WTC11 (cell line): ENCODE data around the gene DUSP1. TPM values are rescaled to one million over a fixed set of nuclear protein-coding genes. Genes with fewer than 3 reads are reported as not detected.

Source experiments
- ATAC-seq: fragments of 200-7000 bp; cut with Tn5 transposase; 2 replicates; pipeline ENCODE4 v1.10.0; 2021; ENCODE audit warnings: mild to moderate bottlenecking, moderate library complexity
- CTCF ChIA-PET: fragments of 300-600 bp; sonication (Branson Sonifier 250); formaldehyde crosslinking; loops from one replicate; lab custom pipeline; 2021; ENCODE audit warnings: antibody characterized with exemption; lab: Charles Lee
- POLR2A ChIA-PET: fragments of 350-600 bp; sonication (Branson Sonifier 250); formaldehyde crosslinking; loops from one replicate; lab custom pipeline; 2021; ENCODE audit warnings: antibody characterized with exemption; lab: Charles Lee
- DNase-seq: peaks from one replicate; pipeline ENCODE4 v3.0.0; 2021; ENCODE audit warnings: low spot score
- H3K27ac Mint-ChIP-seq: 2 replicates; pipeline ENCODE4 v1.8.0; 2021; ENCODE audit warnings: mixed read lengths
- H3K27me3 Mint-ChIP-seq: 2 replicates; pipeline ENCODE4 v1.8.0; 2021; ENCODE audit warnings: low read depth, mild to moderate bottlenecking, moderate library complexity, mixed read lengths
- H3K36me3 Mint-ChIP-seq: 2 replicates; pipeline ENCODE4 v1.8.0; 2021; ENCODE audit warnings: mixed read lengths
- H3K4me1 Mint-ChIP-seq: 2 replicates; pipeline ENCODE4 v1.8.0; 2022; ENCODE audit warnings: mixed read lengths
- H3K4me3 Mint-ChIP-seq: 2 replicates; pipeline ENCODE4 v1.8.0; 2021; ENCODE audit warnings: mild to moderate bottlenecking, moderate library complexity, mixed read lengths
- H3K9me3 Mint-ChIP-seq: 2 replicates; pipeline ENCODE4 v1.8.0; 2021; ENCODE audit warnings: mixed read lengths
- ATF6 ChIP-seq: sonication (generic); formaldehyde crosslinking; IDR thresholded peaks from 2 replicates; pipeline ENCODE4 v1.8.1; 2023; ENCODE audit warnings: mild to moderate bottlenecking, missing genetic modification reagents
- CDX4 ChIP-seq: fragments of 250-450 bp; sonication (Bioruptor Pico); IDR thresholded peaks from 2 replicates; pipeline ENCODE4 v1.9.0; 2021; ENCODE audit warnings: moderate library complexity, mild to moderate bottlenecking, inconsistent platforms, borderline replicate concordance
- CREB1 ChIP-seq: sonication (generic); formaldehyde crosslinking; IDR thresholded peaks from 2 replicates; pipeline ENCODE4 v1.8.0; 2023; ENCODE audit warnings: mild to moderate bottlenecking, missing genetic modification reagents
- CREM ChIP-seq: sonication (generic); formaldehyde crosslinking; IDR thresholded peaks from 2 replicates; pipeline ENCODE4 v1.8.1; 2022; ENCODE audit warnings: mild to moderate bottlenecking, missing genetic modification reagents, moderate library complexity
- E2F5 ChIP-seq: sonication (generic); formaldehyde crosslinking; IDR thresholded peaks from 2 replicates; pipeline ENCODE4 v1.8.1; 2022; ENCODE audit warnings: mild to moderate bottlenecking, moderate library complexity, missing genetic modification reagents
- GRHL2 ChIP-seq: fragments of 250-450 bp; sonication (Bioruptor Pico); IDR thresholded peaks from 2 replicates; pipeline ENCODE4 v1.8.0; 2022; ENCODE audit warnings: mild to moderate bottlenecking, moderate library complexity; ENCODE audit not compliant: insufficient replicate concordance, severe bottlenecking
- HMGA2 ChIP-seq: fragments of 250-450 bp; sonication (Bioruptor Pico); IDR thresholded peaks from 2 replicates; pipeline ENCODE4 v1.4.0; 2021; ENCODE audit warnings: mild to moderate bottlenecking, moderate library complexity
- JAZF1 ChIP-seq: fragments of 250-450 bp; sonication (Bioruptor Pico); IDR thresholded peaks from 2 replicates; pipeline ENCODE4 v1.9.0; 2021; ENCODE audit warnings: moderate library complexity, mild to moderate bottlenecking, inconsistent platforms
- MAX ChIP-seq: sonication (generic); formaldehyde crosslinking; IDR thresholded peaks from 2 replicates; pipeline ENCODE4 v1.8.0; 2022; ENCODE audit warnings: mild to moderate bottlenecking, missing genetic modification reagents
- NFATC4 ChIP-seq: fragments of 250-450 bp; sonication (Bioruptor Pico); IDR thresholded peaks from 2 replicates; pipeline ENCODE4 v1.9.0; 2021; ENCODE audit warnings: mild to moderate bottlenecking
- NR1H2 ChIP-seq: sonication (generic); formaldehyde crosslinking; IDR thresholded peaks from 2 replicates; pipeline ENCODE4 v1.9.0; 2021; ENCODE audit warnings: mild to moderate bottlenecking, moderate library complexity, missing genetic modification reagents
- OVOL2 ChIP-seq: fragments of 250-450 bp; sonication (Bioruptor Pico); IDR thresholded peaks from 2 replicates; pipeline ENCODE4 v1.9.0; 2021; ENCODE audit warnings: mild to moderate bottlenecking, borderline replicate concordance
- SOX15 ChIP-seq: fragments of 250-450 bp; sonication (Bioruptor Pico); IDR thresholded peaks from 2 replicates; pipeline ENCODE4 v1.9.0; 2021; ENCODE audit warnings: mild to moderate bottlenecking
- ZNF121 ChIP-seq: sonication (generic); formaldehyde crosslinking; IDR thresholded peaks from 2 replicates; pipeline ENCODE4 v1.8.0; 2023; ENCODE audit warnings: missing genetic modification reagents
- total RNA-seq: library from RNA; stranded (reverse); gene quantifications from 3 replicates; pipeline ENCODE4 v1.2.3, GENCODE V29; 2021
- TF ChIP-seq, protein P1 (sequence below): sonication (generic); formaldehyde crosslinking; IDR thresholded peaks from 2 replicates; pipeline ENCODE4 v1.8.0; 2022; ENCODE audit warnings: mild to moderate bottlenecking, missing genetic modification reagents
- TF ChIP-seq, protein P2 (sequence below): sonication (generic); formaldehyde crosslinking; IDR thresholded peaks from 2 replicates; pipeline ENCODE4 v1.8.1; 2023; ENCODE audit warnings: mild to moderate bottlenecking, moderate library complexity, missing genetic modification reagents
- TF ChIP-seq, protein P3 (sequence below): sonication (generic); formaldehyde crosslinking; IDR thresholded peaks from 2 replicates; pipeline ENCODE4 v1.8.0; 2023; ENCODE audit warnings: mild to moderate bottlenecking, missing genetic modification reagents
- TF ChIP-seq, protein P4 (sequence below): sonication (generic); formaldehyde crosslinking; IDR thresholded peaks from 2 replicates; pipeline ENCODE4 v1.8.1; 2022; ENCODE audit warnings: low read depth, mild to moderate bottlenecking, moderate library complexity, missing genetic modification reagents, borderline replicate concordance
- TF ChIP-seq, protein P5 (sequence below): sonication (generic); formaldehyde crosslinking; IDR thresholded peaks from 2 replicates; pipeline ENCODE4 v1.8.1; 2023; ENCODE audit warnings: mild to moderate bottlenecking, missing genetic modification reagents, moderate library complexity
- TF ChIP-seq, protein P6 (sequence below): sonication (generic); formaldehyde crosslinking; IDR thresholded peaks from 2 replicates; pipeline ENCODE4 v1.8.1; 2022; ENCODE audit warnings: low read depth, missing genetic modification reagents, borderline replicate concordance

Gene DUSP1
- total RNA-seq, 1 experiment from 2014 or later = 9.5 TPM

DNA sequence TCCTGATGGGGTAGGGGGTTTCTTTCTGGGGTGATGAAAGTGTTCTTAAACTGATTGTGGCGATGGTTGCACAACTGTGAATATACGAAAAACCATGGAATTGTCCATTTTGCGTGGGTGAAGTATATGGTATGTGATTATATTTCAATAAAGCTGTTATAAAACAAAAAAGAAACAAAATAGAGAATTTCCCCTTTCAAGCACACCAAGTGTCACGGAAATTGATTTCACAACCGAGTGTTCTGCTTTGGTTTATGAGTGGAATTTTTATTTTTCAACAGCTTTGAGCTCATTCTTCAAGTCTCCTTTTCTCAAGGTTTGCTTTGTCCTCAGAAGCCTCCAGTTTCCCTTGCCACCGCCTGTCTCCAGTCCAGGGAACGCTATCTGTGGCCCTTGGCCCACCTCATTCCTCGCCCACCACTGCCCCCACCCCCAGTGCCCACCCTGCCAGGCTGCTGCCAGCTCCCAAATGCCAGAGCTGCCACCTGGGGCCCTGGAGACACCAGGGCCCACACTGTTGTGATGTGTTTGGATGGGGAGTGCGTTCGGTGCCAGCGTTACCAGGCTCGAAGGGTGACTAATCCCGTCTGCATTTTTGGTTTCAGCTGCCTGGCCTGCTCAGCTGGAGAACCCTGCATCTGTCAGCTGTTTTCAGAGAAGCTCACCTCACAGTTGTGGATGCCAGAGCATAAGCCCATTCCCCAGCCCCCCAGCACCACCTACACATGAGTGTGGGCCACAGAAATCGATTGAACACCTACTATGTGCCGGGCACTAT, 30.4 kb downstream of the DUSP1 start:
- DNase-seq = no peak
- Mint-ChIP-seq H3K27me3 (peaks cover 19% of the 10 kb centered on the region), H3K4me3 (no peak overlapping the region), H3K4me1 (no peaks in the 10 kb centered on the region), H3K9me3 (peaks cover 5% of the 10 kb centered on the region), H3K36me3 (no peaks in the 10 kb centered on the region), H3K27ac (no peak overlapping the region)
- ATAC-seq = no peak
- TF ChIP-seq, protein P1, sequence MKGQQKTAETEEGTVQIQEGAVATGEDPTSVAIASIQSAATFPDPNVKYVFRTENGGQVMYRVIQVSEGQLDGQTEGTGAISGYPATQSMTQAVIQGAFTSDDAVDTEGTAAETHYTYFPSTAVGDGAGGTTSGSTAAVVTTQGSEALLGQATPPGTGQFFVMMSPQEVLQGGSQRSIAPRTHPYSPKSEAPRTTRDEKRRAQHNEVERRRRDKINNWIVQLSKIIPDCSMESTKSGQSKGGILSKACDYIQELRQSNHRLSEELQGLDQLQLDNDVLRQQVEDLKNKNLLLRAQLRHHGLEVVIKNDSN (CRISPR knock-in tag) = no peak
- no peak for TF ChIP-seq MAX (CRISPR knock-in tag)
- TF ChIP-seq NR1H2 = no peak
- no peak for TF ChIP-seq JAZF1 (CRISPR knock-in tag)
- TF ChIP-seq, protein P2, sequence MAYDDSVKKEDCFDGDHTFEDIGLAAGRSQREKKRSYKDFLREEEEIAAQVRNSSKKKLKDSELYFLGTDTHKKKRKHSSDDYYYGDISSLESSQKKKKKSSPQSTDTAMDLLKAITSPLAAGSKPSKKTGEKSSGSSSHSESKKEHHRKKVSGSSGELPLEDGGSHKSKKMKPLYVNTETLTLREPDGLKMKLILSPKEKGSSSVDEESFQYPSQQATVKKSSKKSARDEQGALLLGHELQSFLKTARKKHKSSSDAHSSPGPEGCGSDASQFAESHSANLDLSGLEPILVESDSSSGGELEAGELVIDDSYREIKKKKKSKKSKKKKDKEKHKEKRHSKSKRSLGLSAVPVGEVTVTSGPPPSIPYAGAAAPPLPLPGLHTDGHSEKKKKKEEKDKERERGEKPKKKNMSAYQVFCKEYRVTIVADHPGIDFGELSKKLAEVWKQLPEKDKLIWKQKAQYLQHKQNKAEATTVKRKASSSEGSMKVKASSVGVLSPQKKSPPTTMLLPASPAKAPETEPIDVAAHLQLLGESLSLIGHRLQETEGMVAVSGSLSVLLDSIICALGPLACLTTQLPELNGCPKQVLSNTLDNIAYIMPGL (CRISPR knock-in tag) = no peak
- no peak for TF ChIP-seq ZNF121 (CRISPR knock-in tag)
- no peak for TF ChIP-seq CREM (CRISPR knock-in tag)
- TF ChIP-seq CREB1 (CRISPR knock-in tag) = no peak
- TF ChIP-seq, protein P3, sequence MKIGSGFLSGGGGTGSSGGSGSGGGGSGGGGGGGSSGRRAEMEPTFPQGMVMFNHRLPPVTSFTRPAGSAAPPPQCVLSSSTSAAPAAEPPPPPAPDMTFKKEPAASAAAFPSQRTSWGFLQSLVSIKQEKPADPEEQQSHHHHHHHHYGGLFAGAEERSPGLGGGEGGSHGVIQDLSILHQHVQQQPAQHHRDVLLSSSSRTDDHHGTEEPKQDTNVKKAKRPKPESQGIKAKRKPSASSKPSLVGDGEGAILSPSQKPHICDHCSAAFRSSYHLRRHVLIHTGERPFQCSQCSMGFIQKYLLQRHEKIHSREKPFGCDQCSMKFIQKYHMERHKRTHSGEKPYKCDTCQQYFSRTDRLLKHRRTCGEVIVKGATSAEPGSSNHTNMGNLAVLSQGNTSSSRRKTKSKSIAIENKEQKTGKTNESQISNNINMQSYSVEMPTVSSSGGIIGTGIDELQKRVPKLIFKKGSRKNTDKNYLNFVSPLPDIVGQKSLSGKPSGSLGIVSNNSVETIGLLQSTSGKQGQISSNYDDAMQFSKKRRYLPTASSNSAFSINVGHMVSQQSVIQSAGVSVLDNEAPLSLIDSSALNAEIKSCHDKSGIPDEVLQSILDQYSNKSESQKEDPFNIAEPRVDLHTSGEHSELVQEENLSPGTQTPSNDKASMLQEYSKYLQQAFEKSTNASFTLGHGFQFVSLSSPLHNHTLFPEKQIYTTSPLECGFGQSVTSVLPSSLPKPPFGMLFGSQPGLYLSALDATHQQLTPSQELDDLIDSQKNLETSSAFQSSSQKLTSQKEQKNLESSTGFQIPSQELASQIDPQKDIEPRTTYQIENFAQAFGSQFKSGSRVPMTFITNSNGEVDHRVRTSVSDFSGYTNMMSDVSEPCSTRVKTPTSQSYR (CRISPR knock-in tag) = no peak
- TF ChIP-seq NFATC4 = no peak
- no peak for TF ChIP-seq OVOL2
- no peak for TF ChIP-seq ATF6 (CRISPR knock-in tag)
- TF ChIP-seq, protein P4, sequence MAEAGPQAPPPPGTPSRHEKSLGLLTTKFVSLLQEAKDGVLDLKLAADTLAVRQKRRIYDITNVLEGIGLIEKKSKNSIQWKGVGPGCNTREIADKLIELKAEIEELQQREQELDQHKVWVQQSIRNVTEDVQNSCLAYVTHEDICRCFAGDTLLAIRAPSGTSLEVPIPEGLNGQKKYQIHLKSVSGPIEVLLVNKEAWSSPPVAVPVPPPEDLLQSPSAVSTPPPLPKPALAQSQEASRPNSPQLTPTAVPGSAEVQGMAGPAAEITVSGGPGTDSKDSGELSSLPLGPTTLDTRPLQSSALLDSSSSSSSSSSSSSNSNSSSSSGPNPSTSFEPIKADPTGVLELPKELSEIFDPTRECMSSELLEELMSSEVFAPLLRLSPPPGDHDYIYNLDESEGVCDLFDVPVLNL (CRISPR knock-in tag) = no peak
- TF ChIP-seq, protein P5, sequence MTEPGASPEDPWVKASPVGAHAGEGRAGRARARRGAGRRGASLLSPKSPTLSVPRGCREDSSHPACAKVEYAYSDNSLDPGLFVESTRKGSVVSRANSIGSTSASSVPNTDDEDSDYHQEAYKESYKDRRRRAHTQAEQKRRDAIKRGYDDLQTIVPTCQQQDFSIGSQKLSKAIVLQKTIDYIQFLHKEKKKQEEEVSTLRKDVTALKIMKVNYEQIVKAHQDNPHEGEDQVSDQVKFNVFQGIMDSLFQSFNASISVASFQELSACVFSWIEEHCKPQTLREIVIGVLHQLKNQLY (CRISPR knock-in tag) = no peak
- CTCF ChIA-PET = interaction anchor here (2.1 kb wide), 1 partner anchor 32 kb away, joined by 8 read pairs; no protein-coding TSS in a partner anchor
- POLR2A ChIA-PET = no interaction called here

GRCh38 chr5:172739375-172739774, 31.6 kb downstream of the DUSP1 start:
- H3K9me3 Mint-ChIP-seq = no peaks in the 10 kb centered on the region
- ChIA-PET CTCF (interaction anchor here (2.1 kb wide), 1 partner anchor 33 kb away, joined by 8 read pairs; no protein-coding TSS in a partner anchor), POLR2A (no interaction called here)
- H3K4me1 Mint-ChIP-seq = no peaks in the 10 kb centered on the region
- ATAC-seq (no peak), DNase-seq (no peak)
- no peak overlapping the region for H3K4me3 Mint-ChIP-seq
- H3K27ac Mint-ChIP-seq = no peak overlapping the region
- H3K36me3 Mint-ChIP-seq = no peaks in the 10 kb centered on the region
- peaks cover 14% of the 10 kb centered on the region for H3K27me3 Mint-ChIP-seq
- no peak for TF ChIP-seq CDX4 (CRISPR knock-in tag)
- no peak for TF ChIP-seq GRHL2 (CRISPR knock-in tag)
- TF ChIP-seq HMGA2 (CRISPR knock-in tag) = no peak
- TF ChIP-seq SOX15 (CRISPR knock-in tag) = no peak
- TF ChIP-seq OVOL2 = no peak
- no peak for TF ChIP-seq E2F5 (CRISPR knock-in tag)
- TF ChIP-seq, protein P6, sequence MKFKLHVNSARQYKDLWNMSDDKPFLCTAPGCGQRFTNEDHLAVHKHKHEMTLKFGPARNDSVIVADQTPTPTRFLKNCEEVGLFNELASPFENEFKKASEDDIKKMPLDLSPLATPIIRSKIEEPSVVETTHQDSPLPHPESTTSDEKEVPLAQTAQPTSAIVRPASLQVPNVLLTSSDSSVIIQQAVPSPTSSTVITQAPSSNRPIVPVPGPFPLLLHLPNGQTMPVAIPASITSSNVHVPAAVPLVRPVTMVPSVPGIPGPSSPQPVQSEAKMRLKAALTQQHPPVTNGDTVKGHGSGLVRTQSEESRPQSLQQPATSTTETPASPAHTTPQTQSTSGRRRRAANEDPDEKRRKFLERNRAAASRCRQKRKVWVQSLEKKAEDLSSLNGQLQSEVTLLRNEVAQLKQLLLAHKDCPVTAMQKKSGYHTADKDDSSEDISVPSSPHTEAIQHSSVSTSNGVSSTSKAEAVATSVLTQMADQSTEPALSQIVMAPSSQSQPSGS = no peak
